HFFc6 (cell line): ENCODE data around the gene B3GNT8. TPM values are rescaled to one million over a fixed set of nuclear protein-coding genes. Genes with fewer than 3 reads are reported as not detected.

ENCODE experiments used
- DNase-seq: peaks from one replicate; pipeline ENCODE4 v3.0.0-alpha.2; 2018
- H3K27ac Mint-ChIP-seq: 2 replicates; pipeline ENCODE4 v1.8.0; 2020; ENCODE audit warnings: mild to moderate bottlenecking, mixed read lengths
- H3K27me3 Mint-ChIP-seq: 2 replicates; pipeline ENCODE4 v1.8.0; 2021; ENCODE audit warnings: mild to moderate bottlenecking, moderate library complexity, mixed read lengths; ENCODE audit not compliant: insufficient read depth
- H3K36me3 Mint-ChIP-seq: 2 replicates; pipeline ENCODE4 v1.8.0; 2021; ENCODE audit warnings: low read depth, mixed read lengths
- H3K4me1 Mint-ChIP-seq: 2 replicates; pipeline ENCODE4 v1.8.0; 2020; ENCODE audit warnings: low read depth, mixed read lengths
- H3K4me3 Mint-ChIP-seq: 2 replicates; pipeline ENCODE4 v1.8.0; 2020; ENCODE audit warnings: mild to moderate bottlenecking, moderate library complexity, mixed read lengths
- H3K9me3 Mint-ChIP-seq: 2 replicates; pipeline ENCODE4 v1.8.0; 2020; ENCODE audit warnings: mild to moderate bottlenecking, mixed read lengths
- CTCF ChIP-seq: fragments of 200-600 bp; sonication (generic); IDR thresholded peaks from 2 replicates; pipeline ENCODE4 v1.5.0; 2021; ENCODE audit warnings: antibody characterized with exemption, mild to moderate bottlenecking
- total RNA-seq, 6 experiments: library from RNA; stranded (reverse); fragmentation: NEBNext Ultra II Directional; extraction: Animal tissue kit (Norgen Biotek cat#: 25700); gene quantifications; 2 replicates in 1 of 6; 3 replicates in 5 of 6; pipeline ENCODE4 v1.2.3, GENCODE V29; 2021

Gene B3GNT8
- total RNA-seq, 6 experiments from 2014 or later, result 0.47 to 2.1 (median 0.99) TPM

- no peak for TF ChIP-seq CTCF
- H3K4me1 Mint-ChIP-seq, result peaks cover 39% of the 10 kb centered on the region
- H3K4me3 Mint-ChIP-seq, result peak overlapping the region; percentile 55
- H3K27ac Mint-ChIP-seq, result no peak overlapping the region
- no peak for DNase-seq
- no peaks in the 10 kb centered on the region for H3K9me3 Mint-ChIP-seq
- no peaks in the 10 kb centered on the region for H3K36me3 Mint-ChIP-seq
- H3K27me3 Mint-ChIP-seq, result peaks cover 2% of the 10 kb centered on the region
Measured at GRCh38 chr19:41376998-41377365, 50.2 kb downstream of the B3GNT8 start.

- H3K27me3 Mint-ChIP-seq, result peaks cover 2% of the 10 kb centered on the region
- no peak for TF ChIP-seq CTCF
- H3K27ac Mint-ChIP-seq, result no peak within 1 kb of the TSS
- DNase-seq, result no peak
- no peaks in the 10 kb centered on the region for H3K9me3 Mint-ChIP-seq
- peaks cover 41% of the 10 kb centered on the region for H3K4me1 Mint-ChIP-seq
- peak within 1 kb of the TSS; percentile 67 for H3K4me3 Mint-ChIP-seq
- no peaks in the 10 kb centered on the region for H3K36me3 Mint-ChIP-seq
Measured at GRCh38 chr19:41376241-41376997, 50.8 kb downstream of the B3GNT8 start, which contains the start of gene TMEM91. TSS of gene TMEM91 (plus strand) at chr19:41376533. CDS start at chr19:41378310, 1,777 bp downstream.

Other genes starting within 250 kb of the B3GNT8 start
- gene CYP2S1, start 234.2 kb downstream of the B3GNT8 start, total RNA-seq, result 1 to 10 TPM in 3 of 6 experiments, under 1 TPM in 3; 0.65 to 1.6 (median 1.1) TPM
- gene AXL, start 208.2 kb downstream of the B3GNT8 start, total RNA-seq, result 100 to 1,000 TPM; 419 to 474 (median 458) TPM
- 100 to 1,000 TPM; 176 to 245 (median 234) TPM for gene HNRNPUL1, start 163.0 kb downstream of the B3GNT8 start, total RNA-seq
- 10 to 100 TPM; 15.4 to 19.1 (median 16.8) TPM for gene CCDC97, start 117.2 kb downstream of the B3GNT8 start, total RNA-seq
- 100 to 1,000 TPM; 150 to 163 (median 158) TPM for gene TGFB1, start 73.5 kb downstream of the B3GNT8 start, total RNA-seq
- 1 to 10 TPM; 4.9 to 6.8 (median 6.3) TPM for gene B9D2, start 63.2 kb downstream of the B3GNT8 start, total RNA-seq
- gene TMEM91, start 50.8 kb downstream of the B3GNT8 start, total RNA-seq, result 1 to 10 TPM; 1.4 to 2.6 (median 1.7) TPM
- gene EXOSC5, start 30.0 kb downstream of the B3GNT8 start, total RNA-seq, result 10 to 100 TPM; 16.5 to 23.5 (median 18.1) TPM
- gene BCKDHA, start 29.6 kb downstream of the B3GNT8 start, total RNA-seq, result 10 to 100 TPM in 3 of 6 experiments, 1 to 10 TPM in 3; 7.8 to 17.6 (median 9.8) TPM
- 10 to 100 TPM; 42.8 to 52.2 (median 46.3) TPM for gene DMAC2, start 12.5 kb upstream of the B3GNT8 start, total RNA-seq
- not detected for gene ERICH4, start 15.8 kb upstream of the B3GNT8 start, total RNA-seq
- gene CEACAM21, start 148.8 kb upstream of the B3GNT8 start, total RNA-seq, result not detected
- gene CEACAM4, start 199.7 kb upstream of the B3GNT8 start, total RNA-seq, result not detected